ENCODE data around the gene TRPV2.

The TRPV2 gene

GRCh38 chr17:16467044-16467443 lies 51.7 kb downstream of the TRPV2 start:
- TF ChIP-seq JUND (IDR thresholded peaks at IDR 0.05; ENCODE audit: low read depth): no peak
- in situ Hi-C loops (cut with HindIII; ENCODE audit: low pct_unique_long_range_greater_than_20kb, low sequenced_read_pairs): no loop called here

GRCh38 chr17:16467886-16468285 lies 52.5 kb downstream of the TRPV2 start:
- in situ Hi-C loops (cut with HindIII; ENCODE audit: low pct_unique_long_range_greater_than_20kb, low sequenced_read_pairs): no loop called here
- no peak for DNase-seq (ENCODE audit: low read depth in 1 of 2, low spot score in 1 of 2)

More at GRCh38 chr17:16467044-16467443, 51.7 kb downstream of the TRPV2 start:
- no peak for DNase-seq (ENCODE audit: low read depth in 1 of 2, low spot score in 1 of 2)

GRCh38 chr17:16468428-16468992 lies 53.1 kb downstream of the TRPV2 start:
- no peak for DNase-seq (ENCODE audit: low read depth in 1 of 2, low spot score in 1 of 2)
- no peak for TF ChIP-seq JUND (IDR thresholded peaks at IDR 0.05; ENCODE audit: low read depth)
- in situ Hi-C loops (cut with HindIII; ENCODE audit: low pct_unique_long_range_greater_than_20kb, low sequenced_read_pairs): no loop called here

More at GRCh38 chr17:16467886-16468285, 52.5 kb downstream of the TRPV2 start:
- TF ChIP-seq JUND (IDR thresholded peaks at IDR 0.05; ENCODE audit: low read depth): no peak

GRCh38 chr17:16470265-16470664 lies 54.9 kb downstream of the TRPV2 start:
- in situ Hi-C loops (cut with HindIII; ENCODE audit: low pct_unique_long_range_greater_than_20kb, low sequenced_read_pairs): no loop called here
- no peak for DNase-seq (ENCODE audit: low read depth in 1 of 2, low spot score in 1 of 2)
- TF ChIP-seq JUND (IDR thresholded peaks at IDR 0.05; ENCODE audit: low read depth): no peak

- in situ Hi-C loops (cut with HindIII; ENCODE audit: low pct_unique_long_range_greater_than_20kb, low sequenced_read_pairs): no loop called here
- DNase-seq (ENCODE audit: low read depth in 1 of 2, low spot score in 1 of 2): no peak
- no peak for TF ChIP-seq JUND (IDR thresholded peaks at IDR 0.05; ENCODE audit: low read depth)
Measured at GRCh38 chr17:16471295-16471694, 55.9 kb downstream of the TRPV2 start.

- in situ Hi-C loops (cut with HindIII; ENCODE audit: low pct_unique_long_range_greater_than_20kb, low sequenced_read_pairs): no loop called here
- TF ChIP-seq JUND (IDR thresholded peaks at IDR 0.05; ENCODE audit: low read depth): no peak
- no peak for DNase-seq (ENCODE audit: low read depth in 1 of 2, low spot score in 1 of 2)
Measured at GRCh38 chr17:16472539-16472938, 57.2 kb downstream of the TRPV2 start.

GRCh38 chr17:16473044-16474011 lies 58.0 kb downstream of the TRPV2 start:
- TF ChIP-seq JUND (IDR thresholded peaks at IDR 0.05; ENCODE audit: low read depth): no peak
- no peak for DNase-seq (ENCODE audit: low read depth in 1 of 2, low spot score in 1 of 2)
- in situ Hi-C loops (cut with HindIII; ENCODE audit: low pct_unique_long_range_greater_than_20kb, low sequenced_read_pairs): no loop called here

- DNase-seq (ENCODE audit: low read depth in 1 of 2, low spot score in 1 of 2): no peak
- TF ChIP-seq JUND (IDR thresholded peaks at IDR 0.05; ENCODE audit: low read depth): no peak
- in situ Hi-C loops (cut with HindIII; ENCODE audit: low pct_unique_long_range_greater_than_20kb, low sequenced_read_pairs): no loop called here
Measured at GRCh38 chr17:16474012-16474725, 58.8 kb downstream of the TRPV2 start.

- TF ChIP-seq JUND (IDR thresholded peaks at IDR 0.05; ENCODE audit: low read depth): no peak
- in situ Hi-C loops (cut with HindIII; ENCODE audit: low pct_unique_long_range_greater_than_20kb, low sequenced_read_pairs): no loop called here
- DNase-seq (ENCODE audit: low read depth in 1 of 2, low spot score in 1 of 2): no peak
Measured at GRCh38 chr17:16475179-16475704, 59.9 kb downstream of the TRPV2 start.

GRCh38 chr17:16477255-16477654 lies 61.9 kb downstream of the TRPV2 start:
- in situ Hi-C loops (cut with HindIII; ENCODE audit: low pct_unique_long_range_greater_than_20kb, low sequenced_read_pairs): no loop called here
- TF ChIP-seq JUND (IDR thresholded peaks at IDR 0.05; ENCODE audit: low read depth): no peak
- no peak for DNase-seq (ENCODE audit: low read depth in 1 of 2, low spot score in 1 of 2)

- in situ Hi-C loops (cut with HindIII; ENCODE audit: low pct_unique_long_range_greater_than_20kb, low sequenced_read_pairs): no loop called here
- no peak for TF ChIP-seq JUND (IDR thresholded peaks at IDR 0.05; ENCODE audit: low read depth)
- DNase-seq (ENCODE audit: low read depth in 1 of 2, low spot score in 1 of 2): no peak
Measured at GRCh38 chr17:16477666-16478065, 62.3 kb downstream of the TRPV2 start.

GRCh38 chr17:16478649-16479048 lies 63.3 kb downstream of the TRPV2 start:
- DNase-seq (ENCODE audit: low read depth in 1 of 2, low spot score in 1 of 2): no peak
- TF ChIP-seq JUND (IDR thresholded peaks at IDR 0.05; ENCODE audit: low read depth): no peak
- in situ Hi-C loops (cut with HindIII; ENCODE audit: low pct_unique_long_range_greater_than_20kb, low sequenced_read_pairs): no loop called here

All from T47D (cell line).